ENCODE results near the gene CLRN2.
"Not testable (repeated sequence)": the region's sequence is repeated elsewhere in the genome, so short reads cannot be mapped to it uniquely, and the experiment has no call there.

The CLRN2 gene

GRCh38 chr4:17528551-17529165, 13.7 kb downstream of the CLRN2 start:
- TF ChIP-seq, protein P1, sequence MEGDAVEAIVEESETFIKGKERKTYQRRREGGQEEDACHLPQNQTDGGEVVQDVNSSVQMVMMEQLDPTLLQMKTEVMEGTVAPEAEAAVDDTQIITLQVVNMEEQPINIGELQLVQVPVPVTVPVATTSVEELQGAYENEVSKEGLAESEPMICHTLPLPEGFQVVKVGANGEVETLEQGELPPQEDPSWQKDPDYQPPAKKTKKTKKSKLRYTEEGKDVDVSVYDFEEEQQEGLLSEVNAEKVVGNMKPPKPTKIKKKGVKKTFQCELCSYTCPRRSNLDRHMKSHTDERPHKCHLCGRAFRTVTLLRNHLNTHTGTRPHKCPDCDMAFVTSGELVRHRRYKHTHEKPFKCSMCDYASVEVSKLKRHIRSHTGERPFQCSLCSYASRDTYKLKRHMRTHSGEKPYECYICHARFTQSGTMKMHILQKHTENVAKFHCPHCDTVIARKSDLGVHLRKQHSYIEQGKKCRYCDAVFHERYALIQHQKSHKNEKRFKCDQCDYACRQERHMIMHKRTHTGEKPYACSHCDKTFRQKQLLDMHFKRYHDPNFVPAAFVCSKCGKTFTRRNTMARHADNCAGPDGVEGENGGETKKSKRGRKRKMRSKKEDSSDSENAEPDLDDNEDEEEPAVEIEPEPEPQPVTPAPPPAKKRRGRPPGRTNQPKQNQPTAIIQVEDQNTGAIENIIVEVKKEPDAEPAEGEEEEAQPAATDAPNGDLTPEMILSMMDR (IDR thresholded peaks at IDR 0.05; ENCODE audit: extremely low read depth, missing control alignments): no peak
- DNase-seq (ENCODE audit: low spot score): no peak

DNA sequence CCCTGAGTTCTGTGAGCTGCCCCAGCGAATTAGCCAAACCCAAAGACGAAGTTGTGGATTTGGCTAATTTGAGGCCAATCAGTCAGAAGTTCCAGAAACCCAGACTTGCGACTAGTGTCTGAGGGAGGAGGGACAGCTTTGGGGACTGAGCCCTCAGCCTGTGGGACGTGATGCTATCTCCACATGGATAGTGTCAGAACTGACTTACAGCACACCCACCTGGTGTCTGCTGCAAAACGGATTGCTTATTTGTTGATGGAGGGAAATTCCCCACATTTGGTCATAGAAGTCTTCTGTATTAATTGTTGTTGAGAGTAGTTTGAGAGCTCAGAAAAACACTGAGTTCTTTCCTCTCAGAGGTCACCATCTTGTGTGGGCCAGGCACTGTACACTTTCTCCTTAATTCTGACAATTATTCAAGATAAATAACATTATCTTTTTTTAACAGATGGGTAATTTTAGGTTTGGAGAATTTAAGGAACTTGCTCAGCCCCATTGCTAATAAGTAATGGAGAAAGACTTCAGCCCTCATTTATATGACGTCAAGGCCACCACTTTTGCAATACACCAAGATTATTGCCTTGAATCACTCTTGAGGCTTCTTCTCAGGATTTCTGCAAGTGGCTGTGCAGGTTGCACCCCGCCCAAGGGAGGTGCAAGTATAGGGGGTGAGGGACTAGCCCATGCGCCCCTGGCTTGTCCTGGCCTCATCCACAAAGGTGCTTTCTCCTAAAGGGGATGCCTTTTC, 16.7 kb downstream of the CLRN2 start:
- TF ChIP-seq, protein P1 (IDR thresholded peaks at IDR 0.05; ENCODE audit: extremely low read depth, missing control alignments): no peak
- DNase-seq (ENCODE audit: low spot score): no peak

DNA sequence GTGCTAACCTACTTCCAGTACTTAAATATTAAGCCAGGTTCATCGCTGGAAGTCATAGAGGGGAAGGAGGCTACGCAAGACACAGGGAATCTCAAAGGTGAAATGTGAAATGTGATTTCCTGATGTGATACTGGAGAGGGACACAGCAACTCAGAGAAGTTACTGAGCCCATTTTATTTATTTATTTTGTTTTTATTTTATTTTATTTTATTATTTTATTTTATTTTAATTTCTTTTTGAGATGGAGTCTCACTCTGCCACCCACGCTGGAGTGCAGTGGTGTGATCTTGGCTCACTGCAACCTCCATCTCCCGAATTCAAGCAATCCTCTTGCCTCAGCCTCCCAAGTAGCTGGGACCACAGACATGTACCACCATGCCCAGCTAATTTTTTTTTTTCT, 19.7 kb downstream of the CLRN2 start:
- DNase-seq (ENCODE audit: low spot score): no peak
- TF ChIP-seq, protein P1 (IDR thresholded peaks at IDR 0.05; ENCODE audit: extremely low read depth, missing control alignments): no peak

GRCh38 chr4:17535242-17535641, 20.3 kb downstream of the CLRN2 start:
- TF ChIP-seq, protein P1 (IDR thresholded peaks at IDR 0.05; ENCODE audit: extremely low read depth, missing control alignments): no peak
- no peak for DNase-seq (ENCODE audit: low spot score)

GRCh38 chr4:17535906-17536305, 20.9 kb downstream of the CLRN2 start:
- no peak for DNase-seq (ENCODE audit: low spot score)
- TF ChIP-seq, protein P1 (IDR thresholded peaks at IDR 0.05; ENCODE audit: extremely low read depth, missing control alignments): no peak

GRCh38 chr4:17537060-17537459, 22.1 kb downstream of the CLRN2 start:
- DNase-seq (ENCODE audit: low spot score): not testable (repeated sequence)

DNA sequence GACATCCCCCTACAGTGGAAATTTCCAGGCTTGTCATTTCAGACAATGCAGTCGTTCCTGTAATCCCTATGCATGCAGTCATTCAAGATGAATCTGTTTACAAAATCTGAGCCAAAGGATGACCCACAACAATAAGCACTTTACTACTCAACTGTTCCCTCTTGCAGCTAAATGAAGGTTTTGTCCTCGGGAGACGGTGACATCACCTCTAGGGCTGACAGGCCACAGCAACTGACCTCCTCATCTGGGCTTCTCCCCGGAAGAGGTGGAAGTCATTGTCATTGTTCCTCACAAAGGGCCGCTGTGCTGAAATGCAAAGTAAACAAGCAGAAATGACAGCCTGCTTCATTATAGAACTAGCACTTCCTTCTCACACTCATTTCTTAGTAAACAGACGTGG, 29.2 kb downstream of the CLRN2 start:
- DNase-seq (ENCODE audit: low spot score): no peak
- TF ChIP-seq, protein P1 (IDR thresholded peaks at IDR 0.05; ENCODE audit: extremely low read depth, missing control alignments): no peak

DNA sequence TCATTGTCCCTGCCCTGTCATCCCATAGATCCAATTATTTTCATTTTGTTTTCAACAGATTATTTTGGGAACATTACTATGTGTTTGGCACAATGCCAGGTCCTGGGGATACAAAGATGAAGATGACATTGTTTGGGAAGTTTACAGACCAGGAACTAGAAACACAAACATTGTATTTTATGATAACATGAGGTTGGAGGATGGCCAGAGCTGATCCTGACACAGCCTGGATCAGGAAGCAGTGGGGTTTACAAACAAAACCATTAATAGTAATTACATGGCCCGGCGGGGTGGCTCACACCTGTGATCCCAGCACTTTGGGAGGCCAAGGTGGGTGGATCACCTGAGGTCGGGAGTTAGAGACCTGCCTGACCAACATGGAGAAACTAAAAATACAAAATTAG, 29.9 kb downstream of the CLRN2 start:
- TF ChIP-seq, protein P1 (IDR thresholded peaks at IDR 0.05; ENCODE audit: extremely low read depth, missing control alignments): no peak

More for the DNA sequence above, 29.9 kb downstream of the CLRN2 start:
- DNase-seq (ENCODE audit: low spot score): no peak

Measured in GM20000 (cell line).